HG02623 (cell line): ENCODE data around the gene ZNF300.
"Not testable (repeated sequence)": the region's sequence is repeated elsewhere in the genome, so short reads cannot be mapped to it uniquely, and the experiment has no call there.

Experiments
- ATAC-seq: cut with Tn5 transposase; IDR thresholded peaks from one replicate; pipeline ENCODE4 v1.9.1; 2021; ENCODE audit warnings: moderate library complexity; ENCODE audit not compliant: unreplicated experiment

Gene ZNF300

DNA sequence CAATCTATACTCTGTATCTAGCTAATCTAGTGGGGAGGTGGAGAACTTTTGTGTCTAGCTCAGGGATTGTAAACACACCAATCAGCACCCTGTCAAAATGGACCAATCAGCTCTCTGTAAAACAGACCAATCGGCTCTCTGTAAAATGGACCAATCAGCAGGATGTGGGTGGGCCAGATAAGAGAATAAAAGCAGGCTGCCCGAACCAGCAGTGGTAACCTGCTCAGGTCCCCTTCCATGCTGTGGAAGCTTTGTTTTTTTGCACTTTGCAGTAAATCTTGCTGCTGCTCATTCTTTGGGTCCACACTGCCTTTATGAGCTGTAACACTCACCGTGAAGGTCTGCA lies 58.5 kb downstream of the ZNF300 start, which contains the start of gene IRGM:
Gene IRGM (plus strand): TSS at position 214 of the 346 bp plus-strand sequence. CDS start 1,603 bp downstream, outside the sequence.
- ATAC-seq: not testable (repeated sequence)

DNA sequence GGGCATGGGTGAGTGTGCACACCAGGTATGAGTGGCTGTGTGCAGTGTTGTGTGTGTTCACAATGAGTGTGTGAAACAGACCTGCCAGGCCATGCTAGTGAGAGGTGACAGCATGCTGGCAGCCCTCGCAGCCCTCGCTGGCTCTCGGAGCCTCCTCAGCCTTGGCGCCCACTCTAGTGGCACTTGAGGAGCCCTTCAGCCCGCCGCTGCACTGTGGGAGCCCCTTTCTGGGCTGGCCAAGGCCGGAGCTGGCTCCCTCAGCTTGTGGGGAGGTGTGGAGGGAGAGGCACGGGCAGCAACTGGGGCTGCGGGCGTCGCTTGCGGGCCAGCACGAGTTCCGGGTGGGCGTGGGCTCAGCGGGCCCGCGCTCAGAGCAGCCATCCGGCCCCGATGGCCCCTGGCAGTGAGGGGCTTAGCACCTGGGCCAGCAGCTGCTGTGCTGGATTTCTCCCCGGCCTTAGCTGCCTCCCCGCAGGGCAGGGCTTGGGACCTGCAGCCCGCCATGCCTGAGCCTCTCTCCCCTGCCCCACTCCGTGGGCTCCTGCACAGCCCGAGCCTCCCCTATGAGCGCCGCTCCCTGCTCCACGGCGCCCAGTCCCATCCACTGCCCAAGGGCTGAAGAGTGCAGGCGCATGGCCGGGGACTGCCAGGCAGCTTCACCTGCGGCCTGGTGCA lies 59.5 kb downstream of the ZNF300 start:
- not testable (repeated sequence) for ATAC-seq
